Upper lobe of left lung (tissue), 4 donors: ENCODE measurements around the gene NIM1K.

Experiments used
- CTCF ChIP-seq, 6 experiments: fragments of 450-650 bp in 4 of 6; fragments of 200-600 bp in 2 of 6; sonication (generic) in 2 of 6; IDR thresholded peaks; one replicate each; pipeline ENCODE4 v1.5.1; 2016 to 2019; ENCODE audit warnings: antibody characterized with exemption in 6 of 6
- EP300 ChIP-seq, 4 donors: sonication (generic); formaldehyde crosslinking; IDR thresholded peaks; one replicate each; pipeline ENCODE4 v1.5.1; 2017; ENCODE audit warnings: antibody characterized with exemption in 4 of 4, control low read depth in 2 of 4
- POLR2A ChIP-seq, 4 donors: fragments of 450-650 bp; IDR thresholded peaks; one replicate each; pipeline ENCODE4 v1.5.1; 2016 to 2017; ENCODE audit warnings: antibody characterized with exemption in 4 of 4, mild to moderate bottlenecking in 2 of 4
- POLR2AphosphoS5 ChIP-seq, 2 donors: sonication (generic); formaldehyde crosslinking; IDR thresholded peaks; one replicate each; pipeline ENCODE4 v1.5.1; 2017; ENCODE audit warnings: antibody characterized with exemption in 2 of 2

GRCh38 chr5:43304525-43304924 lies 112.5 kb downstream of the NIM1K start:
- TF ChIP-seq CTCF (IDR thresholded peaks at IDR 0.05) (no peak), POLR2A (IDR thresholded peaks at IDR 0.05) (no peak), POLR2AphosphoS5 (IDR thresholded peaks at IDR 0.05) (no peak), EP300 (IDR thresholded peaks at IDR 0.05) (no peak)
